Measurements from ENCODE around the gene IL4I1.

Gene IL4I1

GRCh38 chr19:49848938-49849337 is 47.7 kb downstream of the IL4I1 start:
- no peak for DNase-seq

- no peak for DNase-seq
These were observed 48.7 kb downstream of the IL4I1 start for GRCh38 chr19:49847731-49848696.

DNA sequence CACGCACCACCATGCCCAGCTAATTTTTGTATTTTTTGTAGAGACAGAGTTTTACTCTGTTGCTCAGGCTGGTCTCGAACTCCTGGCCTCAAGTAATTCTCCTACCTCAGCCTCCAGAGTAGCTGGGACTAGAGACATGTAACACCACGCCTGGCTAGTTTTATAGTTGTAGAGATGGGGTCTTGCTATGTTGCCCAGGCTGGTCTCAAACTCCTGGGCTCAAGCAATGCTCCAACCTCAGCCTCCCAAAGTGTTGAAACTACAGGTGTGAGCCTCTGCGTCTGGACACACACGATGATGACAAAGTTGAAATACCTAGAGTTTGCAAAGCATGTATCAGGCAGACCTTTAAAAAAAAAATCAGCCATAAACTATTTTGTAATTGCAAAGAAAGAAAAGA is 50.3 kb downstream of the IL4I1 start:
- no peak for DNase-seq

- DNase-seq, result no peak
These were observed 51.3 kb downstream of the IL4I1 start for GRCh38 chr19:49845414-49845813.

- no peak for DNase-seq
These were observed 52.3 kb downstream of the IL4I1 start for GRCh38 chr19:49844138-49845095.

GRCh38 chr19:49843265-49843664 is 53.4 kb downstream of the IL4I1 start:
- DNase-seq, result no peak

DNA sequence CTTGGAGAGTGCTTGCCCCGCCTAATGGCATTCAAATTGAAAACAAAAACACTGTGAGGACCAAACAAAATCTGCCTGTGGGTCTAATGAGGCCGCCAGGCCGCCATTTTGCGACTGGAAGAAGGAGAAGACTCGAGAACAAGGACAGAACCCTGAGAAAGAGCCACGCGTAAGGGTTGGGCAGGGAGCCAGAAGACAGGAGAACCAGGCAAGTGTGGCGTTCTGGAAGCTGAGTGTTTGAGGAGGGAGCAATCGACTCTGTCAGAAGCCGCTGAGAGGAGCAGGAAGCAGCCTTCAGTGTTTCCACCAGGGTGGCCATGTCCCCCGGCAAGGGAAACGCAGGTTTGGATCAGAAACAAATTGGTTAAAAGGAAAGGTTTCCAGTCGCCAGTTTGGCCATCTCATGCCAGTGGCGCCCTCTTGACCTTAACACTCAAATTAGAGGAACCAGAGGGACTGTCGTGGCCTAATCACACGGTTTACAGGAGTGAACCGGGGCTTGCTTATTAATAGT is 55.9 kb downstream of the IL4I1 start:
- no peak for DNase-seq

- DNase-seq, result no peak
These were observed 56.4 kb downstream of the IL4I1 start for GRCh38 chr19:49840321-49840720.

- DNase-seq, result no peak
These were observed 57.0 kb downstream of the IL4I1 start for GRCh38 chr19:49839713-49840112.

Data from activated CD4-positive, CD25-positive, alpha-beta regulatory T cell treated with anti-CD3 and anti-CD28 coated beads, Interleukin-2, amount 50 U/mL, for 72 hours (primary cell).